Fibroblast of skin of scalp (primary cell): ENCODE data around the gene WDTC1.

ENCODE experiments used
- DNase-seq: peaks from one replicate; pipeline ENCODE4 v3.0.0-alpha.2; 2013

WDTC1 gene

GRCh38 chr1:27356619-27357280 lies 122.3 kb downstream of the WDTC1 start:
- DNase-seq = no peak

GRCh38 chr1:27357281-27358037 lies 123.0 kb downstream of the WDTC1 start:
- peak; percentile 54 for DNase-seq
